PC-9 (cell line): Measurements from ENCODE around the gene URGCP.

Source experiments
- EZH2 ChIP-seq: fragments of 200-600 bp; sonication (generic); IDR thresholded peaks from 2 replicates; pipeline ENCODE4 v1.8.0; 2017; ENCODE audit warnings: antibody characterized with exemption, low read depth
- TF ChIP-seq, protein P1 (sequence below): fragments of 200-600 bp; sonication (generic); conservative IDR thresholded peaks from 2 replicates; pipeline ENCODE4 v1.6.1; 2017; ENCODE audit warnings: mixed run types, antibody characterized with exemption, mild to moderate bottlenecking, moderate library complexity

DNA sequence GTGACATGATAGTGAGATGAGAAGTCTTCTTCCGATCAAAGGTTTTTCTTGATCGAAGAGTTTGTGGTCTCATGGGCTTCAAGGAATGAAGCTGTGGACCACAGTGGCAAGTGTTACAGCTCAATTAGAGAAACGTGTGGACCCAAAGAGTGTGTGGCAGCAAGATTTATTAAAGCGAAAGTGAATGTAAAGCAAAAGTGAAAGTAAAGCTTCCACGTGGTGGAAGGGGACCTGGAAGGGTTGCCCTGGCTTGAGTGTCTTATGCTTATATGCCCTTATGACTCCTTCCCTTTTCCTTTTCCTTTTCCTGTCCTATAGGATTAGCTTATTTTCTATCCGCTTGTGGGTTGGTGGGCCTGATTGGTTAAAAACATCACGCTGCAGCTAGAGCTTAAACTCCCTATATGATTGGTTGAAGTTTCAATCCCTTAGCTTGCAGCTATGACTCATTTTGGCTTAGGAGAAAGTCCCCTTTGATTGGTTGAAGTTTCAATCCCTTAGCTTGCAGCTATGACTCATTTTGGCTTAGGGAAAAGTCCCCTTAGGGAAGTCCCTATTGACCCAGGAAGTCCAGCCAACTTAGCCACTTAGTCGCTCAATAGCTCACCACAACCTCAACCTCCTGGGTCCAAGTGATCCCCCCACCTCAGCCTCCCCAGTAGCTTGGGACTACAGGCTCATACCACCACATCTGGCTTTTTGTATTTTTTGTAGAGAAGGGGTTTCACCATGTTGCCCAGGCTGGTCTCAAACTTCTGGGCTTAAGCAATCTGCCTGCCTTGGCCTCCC lies 71.7 kb downstream of the URGCP start:
- TF ChIP-seq, protein P1, sequence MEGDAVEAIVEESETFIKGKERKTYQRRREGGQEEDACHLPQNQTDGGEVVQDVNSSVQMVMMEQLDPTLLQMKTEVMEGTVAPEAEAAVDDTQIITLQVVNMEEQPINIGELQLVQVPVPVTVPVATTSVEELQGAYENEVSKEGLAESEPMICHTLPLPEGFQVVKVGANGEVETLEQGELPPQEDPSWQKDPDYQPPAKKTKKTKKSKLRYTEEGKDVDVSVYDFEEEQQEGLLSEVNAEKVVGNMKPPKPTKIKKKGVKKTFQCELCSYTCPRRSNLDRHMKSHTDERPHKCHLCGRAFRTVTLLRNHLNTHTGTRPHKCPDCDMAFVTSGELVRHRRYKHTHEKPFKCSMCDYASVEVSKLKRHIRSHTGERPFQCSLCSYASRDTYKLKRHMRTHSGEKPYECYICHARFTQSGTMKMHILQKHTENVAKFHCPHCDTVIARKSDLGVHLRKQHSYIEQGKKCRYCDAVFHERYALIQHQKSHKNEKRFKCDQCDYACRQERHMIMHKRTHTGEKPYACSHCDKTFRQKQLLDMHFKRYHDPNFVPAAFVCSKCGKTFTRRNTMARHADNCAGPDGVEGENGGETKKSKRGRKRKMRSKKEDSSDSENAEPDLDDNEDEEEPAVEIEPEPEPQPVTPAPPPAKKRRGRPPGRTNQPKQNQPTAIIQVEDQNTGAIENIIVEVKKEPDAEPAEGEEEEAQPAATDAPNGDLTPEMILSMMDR: no peak
- TF ChIP-seq EZH2: no peak
